WTC11 (cell line): Measurements from ENCODE around the gene RAB35. TPM values are rescaled to one million over a fixed set of nuclear protein-coding genes. Genes with fewer than 3 reads are reported as not detected.

Experiments
- ATAC-seq: fragments of 200-7000 bp; cut with Tn5 transposase; 2 replicates; pipeline ENCODE4 v1.10.0; 2021; ENCODE audit warnings: mild to moderate bottlenecking, moderate library complexity
- CTCF ChIA-PET: fragments of 300-600 bp; sonication (Branson Sonifier 250); formaldehyde crosslinking; loops from one replicate; lab custom pipeline; 2021; ENCODE audit warnings: antibody characterized with exemption; lab: Charles Lee
- POLR2A ChIA-PET: fragments of 350-600 bp; sonication (Branson Sonifier 250); formaldehyde crosslinking; loops from one replicate; lab custom pipeline; 2021; ENCODE audit warnings: antibody characterized with exemption; lab: Charles Lee
- DNase-seq: peaks from one replicate; pipeline ENCODE4 v3.0.0; 2021; ENCODE audit warnings: low spot score
- H3K27ac Mint-ChIP-seq: 2 replicates; pipeline ENCODE4 v1.8.0; 2021; ENCODE audit warnings: mixed read lengths
- H3K27me3 Mint-ChIP-seq: 2 replicates; pipeline ENCODE4 v1.8.0; 2021; ENCODE audit warnings: low read depth, mild to moderate bottlenecking, moderate library complexity, mixed read lengths
- H3K36me3 Mint-ChIP-seq: 2 replicates; pipeline ENCODE4 v1.8.0; 2021; ENCODE audit warnings: mixed read lengths
- H3K4me1 Mint-ChIP-seq: 2 replicates; pipeline ENCODE4 v1.8.0; 2022; ENCODE audit warnings: mixed read lengths
- H3K4me3 Mint-ChIP-seq: 2 replicates; pipeline ENCODE4 v1.8.0; 2021; ENCODE audit warnings: mild to moderate bottlenecking, moderate library complexity, mixed read lengths
- H3K9me3 Mint-ChIP-seq: 2 replicates; pipeline ENCODE4 v1.8.0; 2021; ENCODE audit warnings: mixed read lengths
- ATF2 ChIP-seq: sonication (generic); formaldehyde crosslinking; IDR thresholded peaks from 2 replicates; pipeline ENCODE4 v1.8.1; 2022; ENCODE audit warnings: low read depth, missing genetic modification reagents, borderline replicate concordance
- CREB1 ChIP-seq: sonication (generic); formaldehyde crosslinking; IDR thresholded peaks from 2 replicates; pipeline ENCODE4 v1.8.0; 2023; ENCODE audit warnings: mild to moderate bottlenecking, missing genetic modification reagents
- CREM ChIP-seq: sonication (generic); formaldehyde crosslinking; IDR thresholded peaks from 2 replicates; pipeline ENCODE4 v1.8.1; 2022; ENCODE audit warnings: mild to moderate bottlenecking, missing genetic modification reagents, moderate library complexity
- ELF4 ChIP-seq: sonication (generic); formaldehyde crosslinking; IDR thresholded peaks from 2 replicates; pipeline ENCODE4 v1.8.1; 2022; ENCODE audit warnings: low read depth, mild to moderate bottlenecking, moderate library complexity, missing genetic modification reagents
- GRHL2 ChIP-seq: fragments of 250-450 bp; sonication (Bioruptor Pico); IDR thresholded peaks from 2 replicates; pipeline ENCODE4 v1.8.0; 2022; ENCODE audit warnings: mild to moderate bottlenecking, moderate library complexity; ENCODE audit not compliant: insufficient replicate concordance, severe bottlenecking
- JAZF1 ChIP-seq: fragments of 250-450 bp; sonication (Bioruptor Pico); IDR thresholded peaks from 2 replicates; pipeline ENCODE4 v1.9.0; 2021; ENCODE audit warnings: moderate library complexity, mild to moderate bottlenecking, inconsistent platforms
- MLX ChIP-seq: sonication (generic); formaldehyde crosslinking; IDR thresholded peaks from 2 replicates; pipeline ENCODE4 v1.8.1; 2023; ENCODE audit warnings: mild to moderate bottlenecking, missing genetic modification reagents, moderate library complexity
- NFATC4 ChIP-seq: fragments of 250-450 bp; sonication (Bioruptor Pico); IDR thresholded peaks from 2 replicates; pipeline ENCODE4 v1.9.0; 2021; ENCODE audit warnings: mild to moderate bottlenecking
- PRDM15 ChIP-seq: sonication (generic); formaldehyde crosslinking; IDR thresholded peaks from 2 replicates; pipeline ENCODE4 v1.8.0; 2022; ENCODE audit warnings: missing genetic modification reagents
- SP1 ChIP-seq: sonication (generic); formaldehyde crosslinking; conservative IDR thresholded peaks from 2 replicates; pipeline ENCODE4 v1.8.1; 2022; ENCODE audit warnings: missing genetic modification reagents
- STAT6 ChIP-seq: sonication (generic); formaldehyde crosslinking; conservative IDR thresholded peaks from 2 replicates; pipeline ENCODE4 v1.8.1; 2023; ENCODE audit warnings: mild to moderate bottlenecking, low read depth, missing genetic modification reagents, moderate library complexity
- TEAD4 ChIP-seq: sonication (generic); formaldehyde crosslinking; IDR thresholded peaks from 2 replicates; pipeline ENCODE4 v1.8.0; 2022; ENCODE audit warnings: mild to moderate bottlenecking, missing genetic modification reagents
- USF1 ChIP-seq: sonication (generic); formaldehyde crosslinking; IDR thresholded peaks from 2 replicates; pipeline ENCODE4 v1.8.0; 2022; ENCODE audit warnings: mild to moderate bottlenecking, missing genetic modification reagents
- ZNF232 ChIP-seq: sonication (generic); formaldehyde crosslinking; IDR thresholded peaks from 2 replicates; pipeline ENCODE4 v1.8.0; 2022; ENCODE audit warnings: mild to moderate bottlenecking, missing genetic modification reagents
- ZNF281 ChIP-seq: sonication (generic); formaldehyde crosslinking; IDR thresholded peaks from 2 replicates; pipeline ENCODE4 v1.8.0; 2023; ENCODE audit warnings: mild to moderate bottlenecking, missing genetic modification reagents
- ZNF423 ChIP-seq: fragments of 250-450 bp; sonication (Bioruptor Pico); IDR thresholded peaks from 2 replicates; pipeline ENCODE4 v2.1.2; 2022; ENCODE audit warnings: mild to moderate bottlenecking, moderate library complexity
- total RNA-seq: library from RNA; stranded (reverse); gene quantifications from 3 replicates; pipeline ENCODE4 v1.2.3, GENCODE V29; 2021

Gene RAB35
- total RNA-seq, 1 experiment from 2014 or later, result 44.5 TPM

- H3K27ac Mint-ChIP-seq, result peak overlapping the region; percentile 50; the same call in 1 of the 2 replicates
- no peaks in the 10 kb centered on the region; the same call in 1 of the 2 replicates for H3K36me3 Mint-ChIP-seq
- H3K4me3 Mint-ChIP-seq, result no peak overlapping the region
- ChIA-PET CTCF (no interaction called here), POLR2A (interaction anchor here (1.7 kb wide), 1 partner anchor 26 kb away, joined by 5 read pairs; the partner anchor contains the start of gene RAB35)
- H3K27me3 Mint-ChIP-seq, result no peaks in the 10 kb centered on the region
- H3K9me3 Mint-ChIP-seq, result no peaks in the 10 kb centered on the region
- DNase-seq (no peak), ATAC-seq (no peak)
- TF ChIP-seq TEAD4 (no peak), SP1 (CRISPR knock-in tag) (no peak), CREM (CRISPR knock-in tag) (no peak), ATF2 (CRISPR knock-in tag) (no peak), NFATC4 (CRISPR knock-in tag) (no peak), ZNF281 (CRISPR knock-in tag) (no peak), CREB1 (CRISPR knock-in tag) (no peak), PRDM15 (no peak), JAZF1 (CRISPR knock-in tag) (no peak), ZNF232 (CRISPR knock-in tag) (no peak)
- peaks cover 45% of the 10 kb centered on the region for H3K4me1 Mint-ChIP-seq
Observed at GRCh38 chr12:120090626-120091295, 25.8 kb downstream of the RAB35 start.

- POLR2A ChIA-PET, result interaction anchor here (0.6 to 1.7 kb wide), 3 partner anchors 27 to 101 kb away, joined by 4 to 5 read pairs (median 5); partner anchors contain the start of genes BICDL1 and RAB35
- H3K9me3 Mint-ChIP-seq, result no peaks in the 10 kb centered on the region
- peaks cover 48% of the 10 kb centered on the region for H3K4me1 Mint-ChIP-seq
- CTCF ChIA-PET, result interaction anchor here (2.2 kb wide), 1 partner anchor 26 kb away, joined by 8 read pairs; the partner anchor contains the start of gene RAB35
- H3K4me3 Mint-ChIP-seq, result no peak overlapping the region
- DNase-seq, result no peak
- H3K27ac Mint-ChIP-seq, result peak overlapping the region; percentile 17; the same call in 1 of the 2 replicates
- no peak for ATAC-seq
- no peaks in the 10 kb centered on the region; the same call in 1 of the 2 replicates for H3K36me3 Mint-ChIP-seq
- H3K27me3 Mint-ChIP-seq, result no peaks in the 10 kb centered on the region
- TF ChIP-seq STAT6 (CRISPR knock-in tag) (no peak), ATF2 (CRISPR knock-in tag) (no peak), MLX (no peak), ELF4 (no peak), ZNF281 (CRISPR knock-in tag) (no peak), USF1 (no peak), ZNF423 (CRISPR knock-in tag) (no peak), GRHL2 (CRISPR knock-in tag) (no peak)
Observed at GRCh38 chr12:120090206-120090605, 26.3 kb downstream of the RAB35 start.
